HG02938 (cell line): Measurements from ENCODE around the gene ARMCX2.
"Not testable (repeated sequence)": the region's sequence is repeated elsewhere in the genome, so short reads cannot be mapped to it uniquely, and the experiment has no call there.

Experiments
- ATAC-seq: cut with Tn5 transposase; IDR thresholded peaks from one replicate; pipeline ENCODE4 v1.9.1; 2021; ENCODE audit warnings: mild to moderate bottlenecking, moderate library complexity; ENCODE audit not compliant: unreplicated experiment

ARMCX2 gene

GRCh38 chrX:101659601-101660063 lies at the start of gene ARMCX2:
ARMCX2 (minus strand) TSS chrX:101659850; CDS start chrX:101657588, 2,262 bp downstream.
- peak; percentile 62 for ATAC-seq

- no peak for ATAC-seq
These were observed 49.7 kb upstream of the ARMCX2 start for GRCh38 chrX:101709384-101709783.

- no peak for ATAC-seq
These were observed 48.5 kb upstream of the ARMCX2 start for GRCh38 chrX:101708163-101708562.

DNA sequence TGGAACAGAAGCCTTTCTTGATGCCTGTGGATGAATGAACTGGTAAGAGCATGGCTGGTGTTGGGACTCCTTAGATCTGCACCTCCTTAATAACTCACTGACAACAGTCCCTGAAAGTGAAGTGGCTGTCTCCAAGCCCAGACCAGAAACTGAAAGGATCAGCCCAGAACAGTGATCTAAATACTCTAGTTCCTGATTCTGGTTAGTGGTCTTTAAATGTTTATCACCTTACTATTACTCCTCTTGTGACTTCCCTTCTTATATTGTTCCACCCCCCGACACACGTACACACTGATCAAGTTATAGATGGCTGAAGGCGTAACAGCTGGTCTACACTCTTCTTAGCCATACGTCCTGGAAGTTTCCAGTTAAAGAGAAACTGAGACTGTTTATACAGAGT lies 33.8 kb upstream of the ARMCX2 start:
- ATAC-seq: peak; percentile 68

DNA sequence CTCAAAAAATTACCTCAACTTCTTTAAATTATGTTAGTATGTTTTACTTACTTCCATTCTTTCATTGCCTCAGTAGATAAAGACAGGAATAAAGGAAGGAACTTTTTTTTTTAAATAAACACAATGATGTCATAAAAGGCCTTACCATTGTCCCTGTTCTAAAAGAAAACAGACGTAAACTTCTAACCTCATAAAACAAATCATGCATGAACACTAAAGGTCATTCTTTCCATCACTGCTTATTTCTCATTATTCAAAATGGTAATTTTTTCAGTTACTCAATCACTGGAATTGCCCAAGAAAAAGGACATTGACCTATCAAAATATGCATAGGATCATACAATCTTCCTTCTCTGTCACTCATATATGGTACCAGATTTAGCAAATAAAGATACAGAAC lies 32.2 kb upstream of the ARMCX2 start:
- no peak for ATAC-seq

GRCh38 chrX:101686574-101686973 lies 26.9 kb upstream of the ARMCX2 start:
- ATAC-seq: no peak

GRCh38 chrX:101685923-101686322 lies 26.3 kb upstream of the ARMCX2 start:
- ATAC-seq: no peak

DNA sequence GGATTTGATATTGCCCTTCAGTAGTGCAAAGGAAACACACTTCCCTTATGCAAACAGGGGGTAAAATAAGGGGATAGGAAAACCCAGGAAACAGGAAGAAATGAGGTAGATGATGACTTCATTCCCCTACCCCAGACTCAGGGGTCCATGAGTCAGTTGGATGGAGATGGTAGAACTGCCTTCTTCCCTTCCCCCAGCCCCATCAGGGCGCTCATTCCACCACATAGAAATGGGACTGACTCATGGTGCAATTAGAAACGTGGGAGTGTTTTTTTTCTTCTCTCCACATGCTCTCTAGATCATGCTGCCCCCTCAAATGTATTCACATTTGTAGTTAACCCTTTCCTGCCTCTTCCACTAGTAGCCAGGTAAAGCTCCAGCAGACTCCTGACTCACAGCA lies 23.1 kb upstream of the ARMCX2 start:
- ATAC-seq: no peak

- ATAC-seq: peak; percentile 91
These were observed 17.4 kb upstream of the ARMCX2 start for GRCh38 chrX:101677028-101677427.

GRCh38 chrX:101676571-101676970 lies 16.9 kb upstream of the ARMCX2 start:
- peak; percentile 37 for ATAC-seq

DNA sequence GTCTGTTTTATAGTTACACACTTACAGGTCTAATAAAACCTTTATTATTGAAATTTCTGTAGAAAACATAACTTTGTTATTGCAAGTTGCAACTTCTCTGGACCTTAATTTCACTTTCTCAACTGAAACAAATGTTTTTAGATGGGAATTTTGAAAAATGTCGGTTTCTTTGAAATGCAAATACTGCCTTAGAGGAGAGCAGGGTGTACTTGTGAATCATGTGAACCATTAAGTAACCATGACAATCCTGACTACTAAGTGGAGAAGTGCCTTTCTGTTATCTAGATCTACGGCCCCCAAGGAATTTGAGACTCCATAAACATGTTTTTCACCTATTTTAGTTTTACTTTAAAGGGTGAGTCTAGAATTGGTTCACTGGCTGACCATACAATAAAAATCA lies 8.5 kb upstream of the ARMCX2 start:
- no peak for ATAC-seq

DNA sequence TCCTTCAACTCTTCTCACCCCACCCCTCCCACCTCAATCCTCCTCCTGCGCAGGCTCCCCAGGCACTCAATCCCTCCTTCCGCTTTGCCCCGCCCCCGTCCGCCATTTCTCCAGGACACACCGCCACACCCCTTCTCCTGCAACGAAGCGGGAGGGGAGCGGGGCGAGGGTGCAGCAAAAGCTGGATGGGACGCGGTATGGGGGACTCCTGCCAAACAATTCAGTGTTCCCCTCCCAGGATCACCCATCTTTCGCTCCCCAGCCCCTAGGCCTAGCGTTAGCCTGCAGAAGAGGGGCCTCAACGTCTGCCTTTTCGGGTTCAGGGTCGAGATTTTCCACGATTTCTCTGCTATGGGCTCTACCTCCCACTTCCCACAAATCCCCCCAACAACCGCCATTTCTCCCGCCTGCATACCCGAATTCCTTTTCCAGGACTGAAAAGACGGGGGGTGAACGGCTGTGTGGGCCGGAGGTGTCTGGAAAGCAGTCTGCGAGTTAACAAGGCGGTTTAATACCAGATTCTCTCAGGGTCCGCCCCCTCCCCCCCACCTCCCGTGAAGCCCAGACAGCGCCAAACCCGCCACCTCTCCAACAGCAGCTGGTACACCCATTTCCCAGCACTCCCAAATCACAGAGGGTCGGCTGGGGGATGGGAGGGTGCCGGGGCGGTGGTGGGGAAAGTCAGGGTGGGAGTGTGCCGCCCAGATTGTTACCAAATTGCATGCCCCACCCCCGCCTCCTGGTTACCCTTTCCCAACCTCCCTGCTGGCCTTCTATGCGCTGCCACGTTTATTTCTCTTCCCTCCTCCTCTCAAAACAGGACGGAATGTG lies 774 bp downstream of the ARMCX2 start:
- ATAC-seq: no peak

DNA sequence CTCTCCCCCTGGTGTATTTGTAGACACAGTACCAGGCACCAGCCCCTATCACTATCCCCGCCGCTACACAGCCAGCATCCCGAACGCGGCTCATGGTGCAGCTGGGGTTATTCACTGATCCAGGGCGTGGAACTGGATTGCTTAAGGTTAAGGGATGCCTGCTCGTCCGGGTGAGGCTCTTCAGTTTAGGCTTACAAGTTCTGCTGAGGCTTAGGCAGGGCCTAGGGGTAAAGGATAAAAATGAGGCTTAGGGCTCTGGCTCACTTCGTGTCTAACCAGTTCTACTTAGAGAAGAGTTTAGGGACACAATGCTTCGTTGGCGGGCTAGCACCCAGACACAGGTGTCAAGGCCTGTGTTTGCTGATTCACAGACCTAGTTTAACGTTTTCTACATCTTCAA lies 2.2 kb downstream of the ARMCX2 start:
- ATAC-seq: no peak

DNA sequence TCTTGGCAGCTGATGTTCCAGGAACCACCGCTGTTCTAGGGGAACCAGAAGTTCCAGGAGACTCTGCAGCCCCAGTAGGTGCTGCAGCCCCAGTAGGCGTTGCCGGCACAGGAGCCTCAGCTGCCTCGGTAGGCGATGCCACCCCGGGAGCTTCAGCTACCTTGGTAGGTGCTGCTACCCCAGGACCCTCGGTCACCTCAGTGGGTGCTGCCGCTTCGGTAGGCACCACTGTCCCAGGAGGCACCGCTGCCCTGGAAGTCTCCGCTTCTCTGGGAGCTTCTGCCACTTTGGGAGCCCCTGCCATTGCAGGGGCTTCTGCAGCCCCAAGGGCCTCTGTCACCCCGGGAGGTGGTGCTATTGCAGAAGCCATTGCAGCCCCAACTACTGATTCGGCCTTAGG lies 2.8 kb downstream of the ARMCX2 start:
- ATAC-seq: no peak

GRCh38 chrX:101655534-101655933 lies 4.1 kb downstream of the ARMCX2 start:
- ATAC-seq: no peak

DNA sequence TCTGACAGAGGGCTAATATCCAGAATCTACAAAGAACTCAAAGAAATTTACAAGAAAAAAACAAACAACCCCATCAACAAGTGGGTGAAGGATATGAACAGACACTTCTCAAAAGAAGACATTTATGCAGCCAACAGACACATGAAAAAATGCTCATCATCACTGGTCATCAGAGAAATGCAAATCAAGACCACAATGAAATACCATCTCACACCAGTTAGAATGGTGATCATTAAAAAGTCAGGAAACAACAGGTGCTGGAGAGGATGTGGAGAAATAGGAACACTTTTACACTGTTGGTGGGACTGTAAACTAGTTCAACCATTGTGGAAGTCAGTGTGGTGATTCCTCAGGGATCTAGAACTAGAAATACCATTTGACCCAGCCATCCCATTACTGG lies 11.9 kb downstream of the ARMCX2 start:
- ATAC-seq: not testable (repeated sequence)

DNA sequence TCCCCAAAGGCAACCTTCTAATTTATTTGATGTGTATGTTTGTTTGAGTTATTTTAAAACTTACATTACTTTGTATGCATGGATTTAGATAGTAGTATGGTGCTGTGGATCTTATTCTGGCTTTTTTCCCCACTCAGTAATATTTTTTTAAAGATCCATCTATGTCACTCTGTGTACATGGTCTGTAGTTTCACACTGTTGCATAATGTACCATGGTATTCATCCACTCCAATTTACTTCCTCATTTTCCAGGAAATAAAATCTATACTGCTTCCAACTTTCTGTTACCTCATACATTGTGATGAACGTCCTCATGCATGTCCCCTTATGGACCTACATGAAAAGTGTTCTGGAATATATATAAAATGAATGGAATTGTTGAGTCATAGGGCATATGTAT lies 17.6 kb downstream of the ARMCX2 start:
- ATAC-seq: no peak

DNA sequence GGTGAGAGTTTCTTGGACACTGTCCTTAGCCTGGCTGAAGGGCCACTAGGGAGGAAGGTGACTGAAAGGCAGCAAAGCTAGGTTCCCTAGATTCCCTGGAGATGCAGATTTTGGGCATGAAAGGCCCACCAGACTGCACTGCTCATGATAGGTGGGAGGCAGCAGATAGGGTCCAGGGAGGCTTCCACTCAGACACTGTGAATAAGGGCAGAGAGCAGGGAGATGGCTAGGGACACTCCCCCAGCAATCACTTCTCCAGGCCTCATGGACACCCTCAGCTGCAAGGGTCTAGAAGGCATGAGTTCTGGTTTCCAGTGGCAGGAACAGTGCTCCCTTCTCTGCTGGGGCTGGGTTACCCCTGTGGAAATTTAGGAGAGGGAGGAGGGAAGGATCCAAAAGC lies 20.1 kb downstream of the ARMCX2 start:
- no peak for ATAC-seq

DNA sequence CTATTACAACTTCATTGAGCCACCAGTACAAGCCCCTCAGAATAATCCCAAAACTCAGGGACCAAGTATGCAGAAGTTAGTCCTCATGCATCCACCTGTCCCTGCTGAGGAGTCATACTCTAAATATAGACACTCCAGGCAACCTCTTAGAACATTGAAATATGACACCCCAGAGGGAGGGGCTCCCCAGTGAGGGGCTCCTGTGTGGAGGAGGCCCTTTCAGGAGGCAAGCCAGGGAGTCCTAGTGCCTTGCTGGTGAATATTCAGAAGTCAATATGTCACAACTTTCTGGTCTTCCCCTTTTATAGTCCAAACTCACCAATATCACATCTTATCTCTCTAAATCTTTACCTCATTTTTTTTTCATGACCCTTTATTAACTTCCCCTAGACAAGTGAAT lies 40.3 kb downstream of the ARMCX2 start:
- no peak for ATAC-seq

DNA sequence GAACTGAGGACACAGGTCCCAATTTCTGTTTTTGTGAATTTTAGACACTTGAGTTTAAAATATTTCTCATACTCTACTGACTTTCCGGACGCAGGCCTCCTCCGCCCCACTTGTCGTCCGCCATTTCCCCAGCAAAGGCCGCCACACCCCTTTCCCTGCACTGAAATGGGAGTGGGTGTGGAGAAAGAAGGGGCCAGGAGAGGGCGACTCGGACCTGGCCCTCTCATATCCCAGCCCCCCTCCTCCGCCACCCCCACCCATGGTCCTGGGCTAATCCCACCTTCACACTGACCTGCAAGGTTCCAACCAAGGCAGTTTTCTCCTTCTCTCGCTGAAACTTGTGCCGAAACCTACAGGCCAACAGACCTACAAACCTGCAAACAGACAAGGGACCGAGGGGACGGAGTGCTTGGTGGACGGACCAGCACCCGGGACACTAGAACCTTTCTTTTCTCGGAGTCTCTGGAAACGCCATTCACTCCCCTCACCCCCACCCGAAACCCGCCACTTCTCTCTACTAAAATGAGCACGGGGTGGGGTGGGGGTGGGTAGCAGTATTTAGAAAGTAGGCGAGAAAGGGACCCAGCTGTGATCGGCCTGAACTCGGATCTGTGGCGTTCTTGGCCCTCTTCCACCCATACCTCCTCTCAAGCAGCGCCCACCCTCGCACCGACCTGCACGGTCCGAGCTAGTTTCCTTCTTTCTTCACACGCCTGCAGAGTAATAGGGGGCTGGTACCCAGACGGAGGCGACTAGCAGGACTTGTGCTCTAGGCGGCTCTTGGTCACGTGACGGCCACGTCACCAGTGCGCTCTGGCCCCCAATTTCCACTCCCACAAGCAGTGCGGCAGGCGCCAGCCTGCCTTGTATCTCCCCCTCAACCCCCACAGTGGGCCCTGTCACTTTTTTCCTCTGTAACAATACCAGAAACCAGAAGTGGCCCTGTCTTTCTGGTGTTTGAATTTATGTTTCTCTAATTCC lies 42.1 kb downstream of the ARMCX2 start, which contains the start of gene ARMCX6:
TSS of gene ARMCX6 (minus strand) at position 790 of the 981 bp plus-strand sequence. CDS start 1,380 bp downstream, outside the sequence.
- peak; percentile 95 for ATAC-seq

- no peak for ATAC-seq
These were observed 53.9 kb downstream of the ARMCX2 start for GRCh38 chrX:101605728-101606127.
